GM21576 (cell line): ENCODE results near the gene RNF133.

Experiments
- ATAC-seq: cut with Tn5 transposase; IDR thresholded peaks from one replicate; pipeline ENCODE4 v1.9.1; 2021; ENCODE audit warnings: mild to moderate bottlenecking, moderate library complexity; ENCODE audit not compliant: unreplicated experiment

RNF133 gene, protein sequence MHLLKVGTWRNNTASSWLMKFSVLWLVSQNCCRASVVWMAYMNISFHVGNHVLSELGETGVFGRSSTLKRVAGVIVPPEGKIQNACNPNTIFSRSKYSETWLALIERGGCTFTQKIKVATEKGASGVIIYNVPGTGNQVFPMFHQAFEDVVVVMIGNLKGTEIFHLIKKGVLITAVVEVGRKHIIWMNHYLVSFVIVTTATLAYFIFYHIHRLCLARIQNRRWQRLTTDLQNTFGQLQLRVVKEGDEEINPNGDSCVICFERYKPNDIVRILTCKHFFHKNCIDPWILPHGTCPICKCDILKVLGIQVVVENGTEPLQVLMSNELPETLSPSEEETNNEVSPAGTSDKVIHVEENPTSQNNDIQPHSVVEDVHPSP

DNA sequence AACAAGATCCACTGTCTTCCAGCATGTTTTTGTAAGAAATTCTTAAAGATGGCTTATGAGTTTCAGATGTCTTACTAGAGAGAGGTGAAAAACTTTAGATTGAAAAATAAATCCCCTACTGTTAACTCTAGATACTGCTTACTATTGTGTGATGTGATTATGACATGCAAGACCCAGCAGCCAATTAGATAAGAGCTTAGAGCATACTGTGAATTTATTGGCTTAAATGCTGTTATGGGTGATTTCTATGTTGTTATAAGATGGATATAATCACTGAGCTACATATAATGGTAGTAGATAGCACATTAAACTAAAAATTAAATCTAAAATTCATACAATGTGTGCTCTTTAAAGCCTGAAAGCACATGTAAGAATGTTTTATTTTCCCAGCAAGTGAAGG, at the start of gene RNF133:
Gene RNF133 (minus strand): TSS at position 101 of the 400 bp plus-strand sequence. CDS start 199 bp downstream, outside the sequence.
- no peak for ATAC-seq

DNA sequence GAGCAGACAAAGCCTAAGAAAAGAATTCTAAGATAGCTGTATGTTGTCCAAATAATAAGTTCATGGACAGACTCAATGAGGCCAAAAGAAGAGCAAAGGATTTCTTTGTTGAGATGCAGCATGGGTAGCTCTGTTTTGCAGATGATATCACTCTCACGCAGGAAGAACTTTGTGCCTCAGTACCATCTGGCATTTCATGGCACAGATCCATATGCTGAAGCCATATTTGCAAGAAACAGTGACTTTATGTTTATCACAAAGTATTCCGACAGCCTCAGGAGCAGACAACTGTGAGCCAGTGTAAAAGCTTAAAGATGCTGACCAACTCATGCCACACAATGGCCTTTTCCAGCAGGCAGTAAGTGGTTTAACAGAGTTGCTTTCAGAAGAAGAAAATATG, 49.3 kb upstream of the RNF133 start:
- no peak for ATAC-seq

DNA sequence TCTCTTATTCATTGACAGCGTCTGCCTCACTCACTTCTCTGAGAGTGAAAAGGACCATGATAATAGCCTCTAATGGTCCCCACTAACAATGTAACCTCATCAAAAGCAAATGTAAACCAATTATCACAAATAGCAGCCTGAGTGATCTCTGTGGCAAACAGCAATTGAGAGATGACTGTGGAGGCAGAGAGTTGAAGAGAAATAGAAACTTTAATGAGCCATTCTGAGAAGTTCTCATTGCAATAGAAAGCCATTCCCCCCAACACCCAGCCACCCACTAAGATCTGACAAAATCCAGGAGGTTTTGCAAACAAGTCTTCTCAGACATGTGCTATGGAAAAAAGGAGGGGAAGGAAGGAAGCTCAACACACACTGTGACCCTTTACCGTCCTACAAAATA, 48.0 kb upstream of the RNF133 start:
- no peak for ATAC-seq

DNA sequence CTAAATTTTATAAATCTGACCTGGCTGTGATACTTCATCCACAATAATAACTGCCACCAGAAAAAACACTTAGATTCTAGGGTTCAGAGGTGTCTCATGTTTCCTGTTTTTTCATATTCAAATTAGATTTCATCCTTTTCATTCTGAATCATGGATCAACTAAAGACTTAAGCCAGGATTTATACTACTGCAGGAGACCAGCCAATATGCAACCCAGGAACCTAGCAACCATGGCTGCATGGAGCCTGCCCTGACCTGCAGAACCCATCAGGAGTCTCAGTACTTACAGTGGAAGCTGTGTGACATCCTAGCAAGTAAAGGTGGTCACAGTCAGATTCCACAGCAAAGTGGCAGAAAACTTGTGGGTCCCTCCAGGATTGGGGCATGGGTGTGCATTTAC, 44.3 kb upstream of the RNF133 start:
- no peak for ATAC-seq

DNA sequence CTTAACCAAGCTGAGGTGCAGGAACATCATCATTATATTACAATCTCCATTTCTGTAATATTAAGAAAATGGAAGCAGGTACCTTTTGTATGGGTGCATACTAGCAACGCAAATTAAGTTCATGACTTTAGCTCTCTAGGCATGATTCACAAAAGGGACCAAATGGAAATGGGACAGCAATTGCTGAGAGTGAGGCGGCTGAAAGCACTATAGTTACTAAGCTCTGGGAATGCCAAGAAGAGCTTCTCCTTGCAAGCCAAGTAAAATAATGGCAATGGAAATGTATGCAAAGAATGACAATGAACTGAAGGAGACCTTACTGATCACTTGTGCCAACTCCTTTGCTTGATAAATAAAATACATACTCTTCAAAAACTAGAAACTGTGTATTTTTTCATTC, 40.0 kb upstream of the RNF133 start:
- ATAC-seq, result no peak

DNA sequence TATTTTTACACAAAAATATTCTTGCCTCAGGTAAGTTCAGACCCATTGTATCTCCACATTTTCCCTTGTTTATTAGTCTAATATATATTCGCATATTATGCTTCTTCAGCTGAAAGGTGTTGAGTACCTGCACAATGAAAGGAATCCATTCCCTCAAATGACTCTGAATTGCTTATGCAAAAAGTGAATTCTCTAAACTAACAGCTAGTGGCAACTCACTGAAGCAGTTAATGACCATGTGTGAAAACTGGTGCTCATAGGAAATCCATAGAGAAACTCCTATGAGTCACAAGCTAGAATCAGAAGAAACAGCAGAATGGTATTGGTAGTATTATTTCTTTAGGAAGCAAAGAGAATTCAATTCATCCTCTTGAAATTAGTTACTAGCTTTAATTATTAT, 37.3 kb upstream of the RNF133 start:
- no peak for ATAC-seq

DNA sequence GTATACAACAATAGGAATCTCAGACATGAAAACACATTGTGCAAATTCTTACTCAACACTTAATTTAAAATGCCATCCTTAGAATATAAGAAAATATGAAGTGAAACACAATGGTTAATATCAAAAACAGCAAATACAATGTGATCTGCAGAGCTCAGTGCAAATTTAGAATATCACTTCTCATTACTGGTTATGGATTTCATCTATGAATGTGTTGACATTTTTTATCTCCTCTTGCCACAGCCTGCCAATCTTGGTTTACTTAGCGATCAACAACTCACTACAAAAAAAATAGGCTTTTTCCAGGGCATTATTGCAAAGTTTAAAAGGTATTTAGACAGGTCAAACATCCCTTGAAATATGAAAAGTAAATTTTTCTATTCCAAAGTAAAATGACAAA, 28.8 kb upstream of the RNF133 start:
- no peak for ATAC-seq

DNA sequence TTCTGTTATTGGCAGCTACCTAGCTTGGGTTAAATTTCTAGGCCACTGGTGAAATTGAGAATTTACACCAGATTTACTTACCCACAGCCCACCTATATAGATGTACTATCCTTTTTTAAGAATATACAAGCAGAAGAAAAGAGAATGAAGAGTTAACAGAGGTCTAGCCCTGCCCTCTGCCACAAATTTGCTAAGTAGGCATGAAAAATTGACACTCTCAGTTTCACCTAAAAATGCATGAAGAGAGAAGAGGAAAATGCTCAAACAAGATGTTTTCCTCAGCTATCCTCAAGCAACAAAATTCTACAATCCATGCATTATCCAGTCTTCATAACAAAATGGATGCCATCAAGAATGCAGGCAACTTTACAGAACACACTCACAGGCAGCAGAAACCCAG, 28.4 kb upstream of the RNF133 start:
- ATAC-seq, result no peak

DNA sequence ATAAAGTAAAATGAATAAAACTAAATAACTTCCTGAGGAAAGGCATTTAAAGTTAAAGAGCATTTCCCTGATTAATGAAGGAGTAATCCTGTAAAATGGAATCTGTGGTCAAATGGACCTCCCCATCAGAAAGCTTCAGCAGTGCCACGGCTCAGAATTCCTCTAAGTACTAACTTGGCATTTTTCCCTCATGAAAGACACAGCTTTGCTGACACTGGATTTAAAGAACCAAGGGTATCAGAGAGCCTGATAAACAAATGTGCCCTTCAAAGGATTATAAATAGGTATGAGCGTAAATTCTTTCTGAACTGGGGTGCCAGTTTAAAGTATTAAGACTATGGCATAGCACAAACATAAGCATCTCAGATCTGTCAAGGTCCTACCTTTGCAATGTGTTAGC, 28.0 kb upstream of the RNF133 start:
- ATAC-seq, result no peak

DNA sequence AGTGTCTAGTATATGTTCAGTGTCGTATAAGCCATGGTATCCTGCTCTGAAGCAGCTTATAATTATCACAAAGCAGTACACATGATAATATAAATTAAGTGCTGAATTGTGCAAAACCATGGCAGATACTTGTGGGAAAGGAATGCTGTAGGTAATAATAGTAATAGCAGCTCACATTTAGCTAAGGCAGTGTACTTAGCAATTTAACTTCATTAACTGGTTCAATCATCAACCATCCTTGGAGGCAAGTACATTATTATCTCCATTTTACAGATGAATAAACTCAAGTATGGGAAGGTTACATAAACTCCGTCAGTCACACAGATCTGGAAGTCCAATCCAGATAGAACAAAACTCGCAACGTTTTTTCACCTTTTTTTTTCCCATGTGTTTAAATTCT, 25.4 kb upstream of the RNF133 start:
- ATAC-seq, result no peak

DNA sequence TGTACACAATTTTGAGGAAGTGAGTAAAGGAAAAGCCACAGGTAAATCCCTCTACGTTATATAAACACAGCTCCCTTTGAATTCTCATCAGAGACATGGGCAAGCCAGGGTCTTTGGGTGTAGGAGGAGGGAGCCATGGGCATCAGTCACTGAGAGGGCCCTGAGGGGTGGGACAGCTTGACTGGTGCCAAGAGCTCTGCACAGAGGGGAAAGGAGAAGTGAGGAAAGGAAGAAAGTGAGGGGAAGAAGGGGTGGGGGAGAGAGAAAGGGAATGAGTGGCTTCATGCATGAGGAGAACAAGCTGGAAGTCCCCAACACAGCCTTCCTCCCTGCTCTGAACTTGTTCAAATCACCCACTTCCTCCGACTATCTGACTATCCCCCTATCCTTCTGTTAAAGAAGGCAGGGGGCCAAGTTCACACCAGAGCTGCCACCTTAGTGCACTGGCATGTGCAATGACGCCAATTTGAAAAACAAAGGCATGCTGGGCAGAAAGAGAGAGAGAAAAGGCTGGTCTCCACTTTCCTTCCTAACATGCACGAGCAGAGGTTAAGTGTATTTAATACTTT, 20.2 kb upstream of the RNF133 start:
- ATAC-seq, result no peak

DNA sequence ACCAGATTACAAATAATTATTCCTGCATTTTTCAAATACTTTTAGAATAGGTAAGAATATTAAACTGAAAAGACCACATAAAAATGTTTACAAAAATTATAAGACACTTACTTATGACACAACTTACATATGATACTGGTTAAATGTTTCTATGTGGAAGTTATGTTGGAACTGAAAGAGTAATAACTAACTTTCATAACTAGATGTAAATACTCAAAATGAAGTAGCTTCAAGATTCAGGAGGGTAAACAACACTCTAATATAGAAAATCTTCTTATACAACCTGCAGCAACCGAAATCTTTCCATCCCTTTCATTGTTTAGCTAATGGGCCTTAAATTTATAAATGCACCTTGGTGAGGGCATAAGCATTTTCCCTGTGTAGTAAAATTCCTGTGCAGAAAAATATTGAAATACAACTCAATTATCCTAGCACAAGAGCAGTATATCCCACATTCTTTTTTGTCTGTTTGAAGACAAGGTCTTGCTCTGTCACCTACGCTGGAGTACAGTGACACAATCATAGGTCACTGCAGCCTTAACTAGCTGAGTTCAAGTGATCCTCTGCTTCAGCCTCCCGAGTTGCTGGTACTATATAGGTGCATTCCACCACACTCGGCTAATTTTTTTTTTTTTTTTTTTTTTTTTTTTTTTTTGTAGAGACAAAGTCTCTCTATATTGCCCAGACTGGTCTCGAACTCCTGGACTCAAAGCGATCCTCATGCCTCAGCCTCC, 18.6 kb upstream of the RNF133 start:
- no peak for ATAC-seq

DNA sequence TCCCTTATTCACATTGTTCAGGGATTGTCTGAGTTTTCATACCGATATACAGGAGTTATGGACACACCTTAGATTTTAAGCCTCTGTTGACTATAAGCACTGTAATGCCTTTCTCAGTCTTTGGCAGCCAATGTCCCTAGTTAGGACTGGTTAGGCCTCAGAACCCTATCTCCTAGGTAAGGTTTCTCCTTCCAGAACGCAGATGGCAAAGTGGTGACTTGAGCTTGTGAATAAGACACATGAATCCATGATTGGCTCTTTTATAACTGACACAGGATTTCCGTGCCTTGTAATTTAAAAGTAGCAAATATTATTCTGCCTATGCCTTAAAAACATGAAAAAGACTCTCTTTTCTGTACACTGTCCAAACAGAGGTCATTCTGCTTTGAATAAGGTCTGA, 16.3 kb upstream of the RNF133 start:
- ATAC-seq, result no peak

DNA sequence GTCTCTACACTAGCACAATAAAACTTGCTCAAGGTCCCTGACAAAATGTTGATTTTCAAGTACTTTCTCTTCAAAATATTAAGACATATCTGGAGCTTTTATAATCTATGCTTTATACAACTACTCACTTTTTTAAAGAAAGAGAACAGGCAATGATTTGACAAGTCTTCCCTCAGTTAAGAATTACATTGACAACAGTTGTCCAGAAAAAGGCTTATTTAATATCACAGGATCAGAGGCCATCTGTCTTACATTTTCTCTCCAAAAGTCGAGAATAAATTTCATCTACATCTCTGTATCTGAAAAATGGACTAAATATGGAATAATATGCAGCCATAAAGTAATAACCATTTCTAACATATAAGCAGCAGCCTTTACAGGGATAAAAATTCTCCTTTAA, 12.0 kb upstream of the RNF133 start:
- no peak for ATAC-seq

DNA sequence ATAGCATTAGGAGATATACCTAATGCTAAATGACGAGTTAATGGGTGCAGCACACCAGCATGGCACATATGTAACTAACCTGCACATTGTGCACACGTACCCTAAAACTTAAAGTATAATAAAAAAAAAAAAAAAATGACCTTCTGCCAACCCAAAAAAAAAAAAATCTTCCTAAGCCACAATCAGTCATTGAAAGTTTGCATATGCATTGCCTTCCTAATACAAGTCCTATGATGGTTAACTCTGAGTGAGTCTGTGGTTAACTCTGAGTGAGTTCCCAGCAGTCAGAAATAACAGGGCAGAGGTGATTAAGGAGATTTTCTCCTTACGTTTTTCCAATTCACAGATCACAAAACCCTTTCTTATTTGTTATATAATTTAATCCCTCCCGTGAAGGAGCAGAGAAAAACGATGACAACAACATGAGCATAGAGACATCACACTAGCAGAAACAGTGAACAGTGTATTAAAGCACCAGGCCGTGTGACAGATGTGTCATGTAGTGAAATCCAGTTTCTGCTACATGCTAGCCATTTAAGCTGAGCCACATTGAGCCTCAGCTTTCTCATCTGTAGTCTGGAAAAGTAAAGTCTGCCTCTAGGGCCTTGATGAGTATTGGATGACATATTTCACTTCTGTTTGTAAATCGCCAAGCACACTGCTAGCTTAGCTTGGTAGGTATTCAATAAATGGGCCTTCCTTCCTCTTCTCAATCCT, 11.2 kb upstream of the RNF133 start:
- no peak for ATAC-seq

DNA sequence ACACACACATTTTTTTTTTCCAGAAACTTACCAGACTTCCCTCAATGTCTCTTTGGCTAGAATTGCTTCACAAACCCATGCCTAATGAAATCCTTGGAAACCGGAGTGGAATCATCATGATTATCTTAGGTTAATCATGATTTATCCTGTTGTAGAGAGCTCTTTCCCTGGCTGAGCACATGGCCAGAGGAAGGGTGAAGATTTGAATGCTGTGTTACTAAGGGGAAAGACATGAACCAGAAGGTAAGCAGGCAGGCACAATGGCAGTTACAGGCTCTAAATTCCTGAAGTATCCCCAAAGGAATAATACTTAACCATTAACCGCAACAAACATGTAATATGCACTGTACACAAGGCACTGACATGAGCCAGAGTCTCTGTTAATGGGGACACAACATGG, 7.9 kb upstream of the RNF133 start:
- no peak for ATAC-seq

DNA sequence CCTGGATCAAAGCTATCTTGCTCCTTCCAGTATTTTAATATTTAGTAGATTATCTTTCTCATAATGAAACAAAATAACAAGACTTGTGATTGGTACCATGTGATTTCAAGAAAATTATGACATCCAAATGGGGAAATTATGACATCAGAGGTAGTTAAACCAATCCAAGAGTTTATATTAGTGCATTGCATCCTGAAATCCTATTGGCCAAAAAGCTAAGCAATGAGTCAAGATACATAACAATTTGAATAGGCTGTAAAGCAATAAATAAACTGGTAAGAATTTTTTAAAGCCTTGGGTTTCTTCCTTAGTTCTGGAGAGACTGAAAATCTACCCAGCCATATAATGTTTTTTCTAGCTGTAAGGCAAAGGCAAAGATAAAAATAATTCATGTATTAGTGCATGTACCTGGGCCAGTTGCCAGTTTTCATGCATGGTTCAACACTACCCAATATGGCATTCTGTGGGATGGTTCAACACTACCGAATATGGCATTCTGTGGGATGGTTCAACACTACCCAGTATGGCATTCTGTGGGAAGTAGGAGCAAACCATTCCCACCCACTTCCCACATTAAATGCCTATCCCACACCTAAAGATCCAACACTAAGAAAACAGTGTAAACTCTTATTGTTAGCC, 4.1 kb upstream of the RNF133 start, which contains the start of gene RNF148:
Gene RNF148 (minus strand): TSS at position 51 of the 639 bp plus-strand sequence. CDS start 172 bp downstream, outside the sequence.
- ATAC-seq, result no peak

DNA sequence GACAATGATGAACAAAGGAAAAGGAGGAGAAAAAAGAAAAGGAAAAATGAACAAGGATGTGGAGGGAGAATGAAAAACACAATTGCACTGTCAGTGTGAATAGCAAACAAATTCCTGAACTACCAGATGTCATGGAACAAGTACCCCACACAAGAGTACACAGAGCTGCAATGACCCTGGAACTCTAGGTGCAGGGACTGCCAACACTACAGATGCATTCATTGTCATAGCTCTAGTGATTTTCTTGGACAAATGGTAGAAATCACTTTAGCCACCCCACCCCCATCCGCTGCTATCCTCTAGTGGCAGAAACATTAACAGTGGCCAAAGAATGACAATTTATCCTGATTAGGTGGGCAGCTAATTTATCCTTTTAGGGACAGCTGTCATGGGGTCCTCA, 3.1 kb downstream of the RNF133 start:
- no peak for ATAC-seq

DNA sequence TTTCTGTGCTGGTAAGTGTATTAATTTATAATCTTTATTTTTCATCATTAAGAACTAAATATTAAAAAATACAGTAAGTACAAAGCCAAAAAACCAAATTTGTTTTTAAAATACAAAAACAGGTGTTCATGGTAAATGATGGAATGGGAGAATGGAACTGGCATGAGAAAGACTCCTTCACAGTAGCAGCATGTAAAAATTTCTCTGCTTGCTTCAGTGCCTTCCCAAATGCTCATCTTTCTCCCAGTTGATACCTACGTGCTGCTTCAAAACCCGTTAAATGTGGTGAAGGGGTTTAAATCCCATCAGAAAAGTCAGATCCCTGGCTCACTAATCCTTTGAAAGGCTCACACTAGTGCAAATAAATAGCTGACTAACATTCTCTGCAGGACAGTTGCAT, 4.2 kb downstream of the RNF133 start:
- ATAC-seq, result no peak

DNA sequence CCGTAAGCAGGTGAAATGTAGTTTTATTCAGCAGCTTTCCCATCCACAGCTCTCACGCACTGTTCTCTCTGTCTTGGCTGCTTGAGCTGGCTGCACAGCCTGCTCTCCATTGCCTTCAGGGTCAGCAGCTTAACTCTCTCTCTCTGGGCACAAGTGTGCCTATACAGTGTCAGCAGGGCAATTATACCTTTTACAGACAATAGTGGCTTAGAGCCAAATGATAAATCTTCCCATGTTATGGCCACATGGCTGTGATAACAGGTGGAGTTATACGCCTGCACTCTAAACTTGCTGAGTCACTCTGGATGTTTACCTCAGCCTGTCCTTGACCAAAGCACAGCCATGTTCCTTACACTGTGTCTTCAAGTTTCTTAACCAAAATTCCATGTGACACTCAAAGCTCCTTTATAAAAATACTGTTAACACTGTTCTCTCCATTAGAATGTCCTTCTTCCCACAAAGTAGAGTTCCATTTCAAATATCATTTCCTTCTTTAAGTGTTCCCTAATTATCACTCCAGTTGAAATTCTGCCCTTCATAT, 6.1 kb downstream of the RNF133 start:
- ATAC-seq, result no peak
